Putamen (tissue), 1 donor: ENCODE data around the gene BSPRY.

ENCODE experiments used
- DNase-seq: peaks from one replicate; pipeline ENCODE4 v3.0.0-alpha.2; 2016; ENCODE audit warnings: low spot score

BSPRY gene

DNA sequence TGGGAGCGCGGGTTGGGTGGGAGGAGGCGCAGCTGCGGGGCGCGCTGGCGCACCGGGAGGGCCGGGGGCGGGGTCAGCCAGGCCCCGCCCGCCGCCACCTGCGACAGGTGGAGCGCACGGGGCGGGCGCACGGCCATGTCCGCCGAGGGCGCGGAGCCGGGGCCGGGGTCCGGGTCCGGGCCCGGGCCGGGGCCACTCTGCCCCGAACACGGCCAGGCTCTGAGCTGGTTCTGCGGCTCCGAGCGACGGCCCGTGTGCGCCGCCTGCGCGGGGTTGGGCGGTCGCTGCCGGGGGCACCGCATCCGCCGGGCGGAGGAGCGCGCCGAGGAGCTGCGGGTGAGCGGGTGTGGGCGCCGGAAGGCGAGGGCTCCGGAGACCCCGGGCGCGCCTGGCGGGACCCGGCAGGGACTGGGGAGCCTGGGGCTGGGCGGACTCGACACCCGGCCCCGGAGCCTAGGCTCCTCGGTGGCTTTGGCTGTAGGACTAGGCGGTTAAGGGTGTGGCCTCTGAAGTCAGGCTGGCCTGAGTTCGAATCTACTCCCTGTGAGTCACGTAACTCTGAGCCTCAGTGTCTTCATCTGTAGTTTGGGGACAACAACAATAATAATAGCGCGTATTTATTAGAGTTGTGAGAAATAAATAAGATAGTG, at the start of gene BSPRY:
BSPRY (plus strand) TSS at position 97 of the 650 bp plus-strand sequence; CDS start at position 136, 39 bp downstream.
- DNase-seq, result peak; percentile 45

DNA sequence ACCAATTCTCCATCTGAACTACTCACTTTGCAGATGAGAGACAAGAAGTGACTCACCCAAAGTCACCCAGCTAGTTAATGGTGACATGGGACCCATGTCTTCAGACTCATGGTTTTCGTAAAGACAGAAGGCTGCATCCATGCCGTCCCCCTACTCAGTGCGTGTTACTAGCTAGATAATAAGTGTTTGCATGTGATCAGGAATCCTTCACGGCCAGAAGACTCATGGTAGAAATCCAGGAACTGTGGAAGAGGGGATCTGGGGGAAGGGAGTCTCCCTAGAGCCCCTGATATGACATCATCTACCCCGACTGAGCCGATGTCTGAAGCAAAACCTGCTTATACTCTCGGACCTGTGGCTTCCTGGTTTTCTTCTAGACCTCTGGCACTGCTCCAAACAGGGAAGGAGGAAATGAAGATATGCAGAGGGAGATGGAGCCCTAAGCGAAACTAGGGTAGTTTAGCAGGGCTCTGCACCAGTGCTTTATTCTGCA, 49.5 kb upstream of the BSPRY start:
- no peak for DNase-seq

DNA sequence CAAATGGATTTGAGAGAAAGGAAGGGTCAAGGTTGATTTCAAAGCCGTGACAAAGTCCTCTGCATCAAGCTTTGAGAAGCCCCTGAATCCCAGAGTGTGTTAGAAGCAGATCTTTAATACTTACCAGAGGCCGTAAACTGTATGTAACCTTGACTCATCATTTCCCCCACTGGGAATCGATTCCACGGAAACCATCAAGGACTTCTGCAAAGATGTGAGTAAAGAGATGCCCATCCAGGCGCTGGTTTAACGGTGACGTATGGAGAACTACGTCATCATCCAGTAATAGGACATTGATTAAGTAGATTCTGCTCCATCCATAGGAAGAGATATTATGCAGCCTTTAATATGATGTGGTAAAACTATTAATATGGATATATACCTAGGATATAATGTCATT, 47.8 kb upstream of the BSPRY start:
- no peak for DNase-seq

GRCh38 chr9:113302792-113303418, 46.4 kb upstream of the BSPRY start, which contains the start of gene RNF183:
Gene RNF183, minus strand, starts transcription at chr9:113303376. Its CDS starts 5,192 bp downstream, at chr9:113298184.
- no peak for DNase-seq

- DNase-seq, result no peak
These were observed 42.8 kb upstream of the BSPRY start for GRCh38 chr9:113306566-113306965.

DNA sequence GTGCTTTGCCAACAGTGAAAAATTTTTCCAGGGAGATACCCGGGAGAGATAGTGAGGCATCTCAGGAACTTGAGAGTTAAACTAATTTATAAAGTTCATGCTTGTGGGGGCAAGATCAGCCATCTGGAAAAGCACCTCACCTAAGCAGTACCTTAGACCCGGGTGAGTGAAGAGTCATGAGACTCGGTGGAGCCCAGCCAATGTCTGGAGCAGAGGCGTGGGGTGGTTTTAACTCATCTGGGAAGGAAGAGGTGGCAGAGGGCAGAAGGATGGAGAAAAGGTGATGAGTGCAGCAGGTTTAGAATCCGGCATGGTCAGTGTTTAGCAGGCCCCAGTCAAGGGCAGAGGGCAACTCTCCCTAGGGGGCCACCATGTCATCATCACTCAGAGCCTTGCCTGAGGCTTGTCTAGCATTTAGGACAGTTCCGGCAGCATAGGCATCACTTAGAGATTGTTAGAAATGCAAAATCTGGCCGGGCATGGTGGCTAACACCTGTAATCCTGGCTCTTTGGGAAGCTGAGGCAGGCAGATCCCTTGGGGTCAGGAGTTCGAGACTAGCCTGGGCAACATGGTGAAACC, 41.9 kb upstream of the BSPRY start:
- no peak for DNase-seq

DNA sequence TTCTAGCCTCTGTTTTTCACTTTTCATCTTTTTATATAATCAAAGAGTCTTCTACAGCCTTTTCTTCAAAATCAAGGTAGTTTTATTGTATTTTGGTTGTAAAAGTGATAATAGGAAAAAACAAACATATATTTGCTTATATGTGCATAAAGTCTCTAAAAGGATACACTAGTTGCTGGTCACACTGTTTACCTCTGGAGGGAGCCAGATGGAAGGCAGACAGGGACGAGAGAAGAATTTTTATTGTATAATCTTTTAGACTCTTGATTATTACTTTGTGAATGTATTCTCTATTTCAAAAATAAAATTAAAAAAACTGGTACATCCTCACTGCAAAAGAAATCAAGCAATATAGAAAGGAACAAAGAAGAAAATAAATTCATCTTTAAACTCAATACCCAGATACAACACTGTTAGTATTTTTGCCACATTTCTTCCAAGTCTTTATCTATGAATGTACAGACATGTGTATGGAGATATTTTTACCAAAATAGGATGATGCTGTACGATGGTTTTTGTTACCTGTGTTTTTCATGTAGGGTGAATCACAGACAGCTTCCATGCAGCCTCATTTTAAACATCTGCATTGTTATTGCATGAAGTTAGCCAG, 40.0 kb upstream of the BSPRY start:
- peak; percentile 42 for DNase-seq

GRCh38 chr9:113310538-113310937, 38.8 kb upstream of the BSPRY start:
- DNase-seq, result no peak

- no peak for DNase-seq
These were observed 37.4 kb upstream of the BSPRY start for GRCh38 chr9:113311961-113312360.

GRCh38 chr9:113313261-113313660, 36.1 kb upstream of the BSPRY start:
- DNase-seq, result no peak

- DNase-seq, result no peak
These were observed 34.1 kb upstream of the BSPRY start for GRCh38 chr9:113315231-113315630.

DNA sequence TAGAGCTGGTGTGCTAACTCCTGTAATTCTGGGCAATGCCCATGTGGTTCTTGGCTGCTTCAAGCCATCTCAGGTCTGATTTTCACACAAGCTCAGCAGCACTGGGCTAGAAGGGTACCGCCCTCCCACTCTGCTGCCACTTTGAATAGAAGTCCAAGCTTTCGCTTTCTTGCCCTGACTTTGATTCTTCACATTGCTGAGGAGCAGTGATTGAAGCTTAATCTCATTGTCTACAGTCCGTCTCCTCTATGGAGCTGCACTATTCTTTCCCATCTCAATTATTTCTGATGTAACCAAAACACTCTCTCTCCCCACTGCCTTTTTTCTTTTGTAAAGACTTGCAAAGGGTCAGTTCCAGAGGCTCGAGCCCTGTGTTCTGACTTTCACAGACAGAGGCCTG, 33.3 kb upstream of the BSPRY start:
- no peak for DNase-seq

- DNase-seq, result no peak
These were observed 31.6 kb upstream of the BSPRY start for GRCh38 chr9:113317777-113318176.

DNA sequence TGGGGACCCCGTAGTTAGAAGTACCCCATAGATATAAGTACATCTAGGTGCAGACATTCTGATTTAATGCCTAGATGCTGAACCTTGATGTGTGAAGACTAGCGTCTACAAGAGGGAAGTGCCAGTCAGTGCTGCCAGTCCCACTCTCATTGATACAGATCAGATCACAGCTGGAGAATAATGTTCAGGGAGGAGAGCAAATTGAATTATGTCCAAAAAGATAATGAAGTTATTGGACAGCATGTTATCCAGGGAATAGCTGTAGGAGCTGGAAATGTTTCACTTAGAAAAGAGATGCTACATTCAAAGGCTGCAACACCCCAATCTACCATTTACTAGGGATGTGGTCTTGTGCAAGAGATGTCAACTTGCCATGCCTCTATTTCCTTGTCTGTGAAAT, 30.3 kb upstream of the BSPRY start:
- DNase-seq, result no peak

GRCh38 chr9:113320051-113320450, 29.3 kb upstream of the BSPRY start:
- DNase-seq, result no peak

- no peak for DNase-seq
These were observed 26.7 kb upstream of the BSPRY start for GRCh38 chr9:113322671-113323070.

DNA sequence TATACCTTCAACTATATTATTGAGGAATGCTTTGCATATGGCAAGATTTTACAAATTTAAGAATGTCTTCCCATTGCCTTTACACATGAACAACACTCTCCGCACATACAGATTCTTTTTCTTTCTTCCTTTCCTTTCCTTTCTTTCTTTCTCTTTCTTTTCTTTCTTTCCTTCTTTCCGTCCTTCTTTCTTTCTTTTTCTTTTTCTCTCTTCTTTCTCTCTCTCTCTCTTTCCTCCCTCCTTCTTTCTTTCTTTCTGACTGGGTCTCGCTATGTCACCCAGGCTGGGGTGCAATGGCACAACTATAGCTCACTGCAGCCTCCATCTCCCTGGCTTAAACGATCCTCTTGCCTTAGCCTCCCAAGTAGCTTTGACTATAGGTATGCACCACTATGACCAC, 23.1 kb upstream of the BSPRY start:
- DNase-seq, result no peak

DNA sequence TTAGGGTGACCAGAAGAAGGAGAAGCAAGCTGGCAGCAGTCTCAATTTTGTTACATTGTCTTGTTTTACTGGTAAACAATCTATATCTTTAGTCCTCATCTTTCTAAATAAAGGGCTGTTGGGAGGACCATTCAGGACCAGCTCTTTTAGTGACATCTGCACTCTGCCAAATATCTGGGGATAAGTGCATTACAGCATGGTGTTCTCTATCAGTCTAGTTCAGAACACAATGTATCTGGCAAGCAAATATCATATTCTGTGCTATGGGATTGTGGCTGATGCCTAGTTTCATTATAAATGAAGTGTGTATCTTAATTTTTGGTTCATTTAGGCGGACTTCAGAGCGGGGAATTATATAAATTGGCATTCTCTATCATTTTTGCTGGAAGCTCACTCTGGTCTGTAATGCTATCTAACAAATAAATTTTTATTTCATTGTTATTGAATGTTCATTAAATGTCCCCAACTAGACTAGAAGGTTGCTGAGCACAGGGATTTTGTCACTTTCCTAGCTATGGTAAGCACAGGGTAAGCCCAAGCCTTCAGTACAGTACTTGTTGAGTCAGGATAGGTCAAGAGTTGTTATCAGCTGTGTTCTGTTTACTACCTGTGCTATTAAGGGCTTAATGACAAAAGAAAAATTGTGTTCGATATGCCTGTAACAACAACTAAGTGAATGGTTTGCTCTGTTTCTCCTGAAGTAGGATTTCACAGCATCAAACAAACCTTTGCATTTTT, 21.1 kb upstream of the BSPRY start:
- no peak for DNase-seq

DNA sequence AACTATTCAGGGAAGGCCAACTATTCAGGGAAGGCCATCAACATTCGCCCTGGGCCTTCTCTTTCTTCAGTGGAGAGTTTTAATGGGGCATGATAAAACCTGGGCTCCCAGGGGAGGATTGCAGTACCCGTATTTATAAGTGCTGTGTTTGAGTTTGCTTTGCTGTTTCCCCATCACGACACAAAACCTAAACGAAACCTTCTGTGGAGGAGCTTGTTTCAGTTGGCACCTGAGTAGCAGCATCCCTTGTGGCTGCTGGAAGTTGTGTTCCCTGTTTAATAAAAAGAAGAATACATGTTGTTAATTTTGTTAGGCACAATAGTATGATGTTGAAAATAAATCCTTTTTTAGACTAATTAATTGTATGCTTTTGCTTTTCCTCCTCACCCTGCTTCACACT, 17.6 kb upstream of the BSPRY start:
- no peak for DNase-seq

DNA sequence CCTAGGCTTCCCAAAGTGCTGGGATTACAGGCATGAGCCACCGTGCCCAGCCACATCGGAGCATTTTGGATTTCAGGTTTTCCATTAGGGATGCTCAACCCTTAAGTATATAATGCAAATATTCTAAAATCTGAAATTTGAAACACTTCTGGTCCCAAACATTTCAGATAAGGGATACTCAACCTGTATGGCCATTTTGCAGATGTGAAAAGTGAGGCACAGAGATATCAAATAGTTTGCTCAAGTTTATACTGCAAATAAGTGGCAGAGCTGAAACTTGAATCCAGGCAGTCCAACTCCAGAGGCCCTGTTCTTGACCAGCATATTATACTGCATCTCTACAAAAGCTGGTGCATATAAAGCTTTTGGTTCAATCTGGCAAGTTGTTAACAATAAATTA, 11.6 kb upstream of the BSPRY start:
- no peak for DNase-seq

DNA sequence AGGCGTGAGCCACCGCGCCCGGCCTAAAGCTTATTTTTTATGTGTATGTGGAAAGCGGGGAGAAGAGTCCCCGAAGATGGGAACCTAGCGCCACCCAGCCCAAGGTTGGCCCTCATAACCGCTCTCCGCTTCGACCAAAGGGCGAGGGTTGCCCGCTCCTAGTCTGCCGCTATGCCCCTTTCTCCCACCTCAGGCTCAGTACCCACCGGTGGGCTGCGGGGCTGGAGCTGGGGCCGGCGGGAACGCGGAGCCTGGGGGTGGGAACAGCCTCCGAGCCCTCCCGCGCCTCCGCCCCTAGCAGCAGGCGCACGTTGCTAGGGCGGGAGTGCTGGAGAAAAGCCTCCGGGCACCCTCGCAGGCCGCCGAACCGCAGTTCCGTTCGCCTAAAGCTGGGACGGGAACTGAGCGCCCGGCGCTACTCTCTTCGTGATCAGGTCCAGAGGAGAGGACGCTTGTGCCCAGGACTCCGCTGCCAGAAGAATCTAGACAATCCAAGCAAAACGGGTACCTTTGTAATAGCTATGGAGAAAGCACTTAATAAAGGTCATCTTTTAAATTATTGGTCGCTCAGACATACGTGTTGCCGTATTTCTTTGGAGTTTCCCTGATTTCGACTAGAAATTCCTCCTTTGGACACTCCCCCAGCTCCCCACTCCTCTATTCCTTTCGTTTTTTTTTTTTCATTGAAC, 9.2 kb upstream of the BSPRY start, which contains the start of gene WDR31:
WDR31 (minus strand) TSS at position 265 of the 689 bp plus-strand sequence. CDS start 8,253 bp downstream, outside the sequence.
- peak; percentile 89 for DNase-seq
